ENCODE results near the gene PLA2G2A. TPM values are rescaled to one million over a fixed set of nuclear protein-coding genes. Genes with fewer than 3 reads are reported as not detected.

PLA2G2A gene
- total RNA-seq (not detected), polyA plus RNA-seq (not detected), total RNA-seq (not detected)

DNA sequence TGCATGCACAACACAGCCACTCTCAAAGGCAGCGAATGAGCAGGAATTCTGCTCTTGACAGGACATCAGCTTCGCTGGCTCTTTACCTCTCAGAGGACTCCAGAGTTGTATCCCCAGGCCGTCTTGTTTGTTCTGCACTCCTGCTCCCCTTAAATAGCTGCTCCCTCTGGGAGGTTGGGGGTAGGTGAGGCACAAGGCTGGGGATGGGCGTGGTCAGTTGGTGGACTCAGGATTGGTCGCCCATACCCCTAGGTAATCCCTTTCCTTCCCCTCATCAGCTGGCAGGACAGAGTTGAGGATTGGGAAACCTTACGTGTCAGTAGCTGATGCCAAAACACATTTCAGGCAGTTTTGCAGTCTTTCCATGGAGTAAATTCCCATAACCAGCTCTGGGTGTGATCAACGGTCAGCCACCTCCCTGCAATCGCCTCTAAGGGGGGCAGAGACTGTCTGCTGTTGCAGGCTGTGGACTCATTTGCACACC lies at the start of gene PLA2G2A:
Gene PLA2G2A (minus strand): TSS at position 125 of the 484 bp plus-strand sequence. CDS start 845 bp downstream, outside the sequence.
- Mint-ChIP-seq H3K27me3 (peaks cover 14 to 32% (median 21%) of the 10 kb centered on the region in 5 donors), H3K27ac (no peak within 1 kb of the TSS), H3K9me3 (peaks cover 0 to 2% (median 0%) of the 10 kb centered on the region in 11 donors), H3K36me3 (no peaks in the 10 kb centered on the region), H3K4me3 (no peak within 1 kb of the TSS), H3K4me1 (peaks cover 0 to 4% (median 0%) of the 10 kb centered on the region in 7 donors)
- ATAC-seq (no peak), DNase-seq (no peak)
- POLR2A ChIA-PET: no interaction called here
- Histone ChIP-seq H3K36me3 (ENCODE audit: control insufficient read depth in 2 of 3, insufficient read depth in 3 of 3, low read length in 3 of 3) (no peaks in the 10 kb centered on the region), H3K9me3 (ENCODE audit: control insufficient read depth in 2 of 3, low read length in 3 of 3) (no peaks in the 10 kb centered on the region), H3K4me1 (ENCODE audit: control insufficient read depth in 2 of 2, insufficient read depth in 2 of 2, low read length in 2 of 2) (no peaks in the 10 kb centered on the region), H3K27ac (ENCODE audit: low read depth, low read length) (no peak within 1 kb of the TSS), H3K4me3 (ENCODE audit: low read length) (no peak within 1 kb of the TSS), H3K27me3 (ENCODE audit: control insufficient read depth in 2 of 2, insufficient read depth in 2 of 2, low read length in 2 of 2) (no peaks in the 10 kb centered on the region)
- intact Hi-C loops (cut with micrococcal nuclease): no loop called here
- CTCF ChIA-PET: no interaction called here

- H3K27me3 ChIP-seq (ENCODE audit: control insufficient read depth in 2 of 2, insufficient read depth in 2 of 2, low read length in 2 of 2): peaks cover 0 to 3% of the 10 kb centered on the region in 2 donors
- ATAC-seq (no peak), DNase-seq (no peak)
- CTCF ChIA-PET: interaction anchor here (0.6 kb wide), 1 partner anchor 110 kb away, joined by 3 read pairs; no protein-coding TSS in a partner anchor
- H3K27ac ChIP-seq (ENCODE audit: low read depth, low read length): no peak overlapping the region
- Mint-ChIP-seq H3K27ac (no peak overlapping the region), H3K27me3 (peaks cover 30 to 68% (median 52%) of the 10 kb centered on the region in 5 donors), H3K36me3 (peaks cover 0 to 5% (median 0%) of the 10 kb centered on the region in 5 donors), H3K4me1 (peaks cover 0 to 2% (median 0%) of the 10 kb centered on the region in 7 donors), H3K9me3 (peaks cover under 1 to 21% (median 9%) of the 10 kb centered on the region in 11 donors), H3K4me3 (no peak overlapping the region)
- no peaks in the 10 kb centered on the region for H3K9me3 ChIP-seq (ENCODE audit: control insufficient read depth in 2 of 3, low read length in 3 of 3)
- H3K36me3 ChIP-seq (ENCODE audit: control insufficient read depth in 2 of 3, insufficient read depth in 3 of 3, low read length in 3 of 3): no peaks in the 10 kb centered on the region
- H3K4me3 ChIP-seq (ENCODE audit: low read length): no peak overlapping the region
- intact Hi-C loops (cut with micrococcal nuclease): no loop called here
- POLR2A ChIA-PET: no interaction called here
- no peaks in the 10 kb centered on the region for H3K4me1 ChIP-seq (ENCODE audit: control insufficient read depth in 2 of 2, insufficient read depth in 2 of 2, low read length in 2 of 2)
Observed at GRCh38 chr1:20028726-20029125, 49.3 kb upstream of the PLA2G2A start.

DNA sequence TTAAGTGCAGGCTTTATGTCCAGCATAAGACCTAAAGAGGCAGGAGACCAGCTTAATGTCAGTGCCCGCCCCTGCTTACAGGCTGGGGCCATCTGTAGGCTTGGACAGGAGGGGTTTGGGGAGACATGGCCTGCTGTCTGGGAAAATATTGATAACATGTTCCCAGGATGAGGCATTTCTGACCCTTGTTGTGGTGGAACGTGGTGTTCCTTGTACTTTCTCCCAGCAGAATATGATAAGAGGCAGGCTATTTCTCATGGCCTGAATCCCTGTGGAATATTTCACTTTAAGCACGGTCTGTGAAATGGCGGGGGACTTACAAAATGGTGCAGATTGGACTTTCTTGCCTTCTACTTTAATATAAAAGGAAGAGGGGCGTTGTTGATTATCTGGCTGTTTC lies 48.7 kb upstream of the PLA2G2A start:
- no peaks in the 10 kb centered on the region for H3K9me3 ChIP-seq (ENCODE audit: control insufficient read depth in 2 of 3, low read length in 3 of 3)
- no peaks in the 10 kb centered on the region for H3K36me3 ChIP-seq (ENCODE audit: control insufficient read depth in 2 of 3, insufficient read depth in 3 of 3, low read length in 3 of 3)
- ChIA-PET CTCF (no interaction called here), POLR2A (no interaction called here)
- Mint-ChIP-seq H3K4me3 (no peak overlapping the region), H3K27ac (no peak overlapping the region), H3K27me3 (peaks cover 33 to 67% (median 51%) of the 10 kb centered on the region in 5 donors), H3K9me3 (peaks cover 0 to 19% (median 9%) of the 10 kb centered on the region in 11 donors), H3K4me1 (no peaks in the 10 kb centered on the region), H3K36me3 (peaks cover 0 to 1% (median 0%) of the 10 kb centered on the region in 5 donors)
- peaks cover 0 to 3% of the 10 kb centered on the region in 2 donors for H3K27me3 ChIP-seq (ENCODE audit: control insufficient read depth in 2 of 2, insufficient read depth in 2 of 2, low read length in 2 of 2)
- ATAC-seq (no peak), DNase-seq (no peak)
- intact Hi-C loops (cut with micrococcal nuclease): no loop called here
- no peak overlapping the region for H3K4me3 ChIP-seq (ENCODE audit: low read length)
- H3K27ac ChIP-seq (ENCODE audit: low read depth, low read length): no peak overlapping the region
- H3K4me1 ChIP-seq (ENCODE audit: control insufficient read depth in 2 of 2, insufficient read depth in 2 of 2, low read length in 2 of 2): no peaks in the 10 kb centered on the region

- no peak for ATAC-seq
- H3K4me3 Mint-ChIP-seq: no peak overlapping the region
- POLR2A ChIA-PET: no interaction called here
Observed at GRCh38 chr1:20017741-20018140, 38.3 kb upstream of the PLA2G2A start.

DNA sequence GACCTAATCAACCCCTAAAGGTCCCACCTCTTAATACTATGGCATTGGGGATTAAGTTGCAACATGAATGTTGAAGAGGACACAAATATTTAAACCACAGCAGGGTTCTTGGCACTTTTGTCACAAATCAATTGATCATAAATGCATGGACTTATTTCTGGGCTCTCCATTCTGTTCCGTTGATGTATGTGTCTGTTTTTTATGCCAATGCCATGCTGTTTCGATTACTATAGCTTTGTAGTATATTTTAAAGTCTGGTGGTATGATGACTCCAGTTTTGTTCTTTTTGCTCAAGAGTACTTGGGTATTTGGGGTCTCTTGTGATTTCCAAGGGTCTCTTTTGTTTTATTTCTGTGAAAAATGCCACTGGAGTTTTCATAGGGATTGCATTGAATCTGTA lies 34.7 kb upstream of the PLA2G2A start:
- Histone ChIP-seq H3K27me3 (ENCODE audit: control insufficient read depth in 2 of 2, insufficient read depth in 2 of 2, low read length in 2 of 2) (no peaks in the 10 kb centered on the region), H3K36me3 (ENCODE audit: control insufficient read depth in 2 of 3, insufficient read depth in 3 of 3, low read length in 3 of 3) (no peaks in the 10 kb centered on the region), H3K9me3 (ENCODE audit: control insufficient read depth in 2 of 3, low read length in 3 of 3) (peaks cover 0 to 7% (median 0%) of the 10 kb centered on the region in 3 experiments), H3K4me1 (ENCODE audit: control insufficient read depth in 2 of 2, insufficient read depth in 2 of 2, low read length in 2 of 2) (no peaks in the 10 kb centered on the region), H3K4me3 (ENCODE audit: low read length) (no peak overlapping the region), H3K27ac (ENCODE audit: low read depth, low read length) (no peak overlapping the region)
- no peak for DNase-seq
- ChIA-PET CTCF (no interaction called here), POLR2A (no interaction called here)
- H3K36me3 Mint-ChIP-seq: peaks cover 0 to 10% (median 0%) of the 10 kb centered on the region in 5 donors
- no peak overlapping the region for H3K4me3 Mint-ChIP-seq
- H3K27me3 Mint-ChIP-seq: peaks cover 3 to 61% (median 22%) of the 10 kb centered on the region in 5 donors
- H3K27ac Mint-ChIP-seq: no peak overlapping the region
- H3K4me1 Mint-ChIP-seq: no peaks in the 10 kb centered on the region
- no peak for ATAC-seq
- intact Hi-C loops (cut with micrococcal nuclease): no loop called here
- peaks cover 5 to 47% (median 29%) of the 10 kb centered on the region in 11 donors for H3K9me3 Mint-ChIP-seq

More at GRCh38 chr1:20017741-20018140, 38.3 kb upstream of the PLA2G2A start:
- Histone ChIP-seq H3K9me3 (ENCODE audit: control insufficient read depth in 2 of 3, low read length in 3 of 3) (peaks cover 0 to 12% (median 0%) of the 10 kb centered on the region in 3 experiments), H3K27me3 (ENCODE audit: control insufficient read depth in 2 of 2, insufficient read depth in 2 of 2, low read length in 2 of 2) (no peaks in the 10 kb centered on the region), H3K4me3 (ENCODE audit: low read length) (no peak overlapping the region), H3K36me3 (ENCODE audit: control insufficient read depth in 2 of 3, insufficient read depth in 3 of 3, low read length in 3 of 3) (no peaks in the 10 kb centered on the region), H3K4me1 (ENCODE audit: control insufficient read depth in 2 of 2, insufficient read depth in 2 of 2, low read length in 2 of 2) (no peaks in the 10 kb centered on the region), H3K27ac (ENCODE audit: low read depth, low read length) (no peak overlapping the region)
- CTCF ChIA-PET: no interaction called here
- intact Hi-C loops (cut with micrococcal nuclease): no loop called here
- H3K9me3 Mint-ChIP-seq: peaks cover 0 to 60% (median 33%) of the 10 kb centered on the region in 11 donors
- H3K4me1 Mint-ChIP-seq: no peaks in the 10 kb centered on the region
- peaks cover 0 to 10% (median 0%) of the 10 kb centered on the region in 5 donors for H3K36me3 Mint-ChIP-seq
- H3K27ac Mint-ChIP-seq: no peak overlapping the region
- H3K27me3 Mint-ChIP-seq: peaks cover 10 to 51% (median 21%) of the 10 kb centered on the region in 5 donors
- DNase-seq: no peak

DNA sequence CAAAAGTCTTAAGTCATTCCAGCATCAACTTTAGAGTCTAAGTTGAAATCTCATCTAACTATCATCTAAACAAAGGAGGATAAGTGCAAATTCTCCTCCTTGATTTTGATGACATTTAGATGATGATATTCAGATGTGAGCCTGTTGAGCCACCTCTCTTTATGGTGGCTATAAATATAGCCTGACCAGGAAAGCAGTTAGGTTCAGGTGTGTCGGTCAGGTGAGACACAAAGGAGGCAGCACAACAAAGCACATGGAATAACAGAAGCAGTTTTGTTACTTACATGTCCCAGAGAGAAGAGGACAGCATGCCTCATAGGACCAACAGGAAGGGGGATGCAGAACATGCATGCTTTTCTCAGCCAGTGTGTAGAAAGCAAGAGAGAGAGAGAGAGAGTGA lies 30.6 kb upstream of the PLA2G2A start:
- DNase-seq: no peak
- H3K4me1 ChIP-seq (ENCODE audit: control insufficient read depth in 2 of 2, insufficient read depth in 2 of 2, low read length in 2 of 2): no peaks in the 10 kb centered on the region
- H3K27me3 ChIP-seq (ENCODE audit: control insufficient read depth in 2 of 2, insufficient read depth in 2 of 2, low read length in 2 of 2): no peaks in the 10 kb centered on the region
- H3K4me1 Mint-ChIP-seq: no peaks in the 10 kb centered on the region
- ATAC-seq: no peak
- ChIA-PET CTCF (no interaction called here), POLR2A (no interaction called here)
- no peak overlapping the region for H3K4me3 Mint-ChIP-seq
- H3K36me3 ChIP-seq (ENCODE audit: control insufficient read depth in 2 of 3, insufficient read depth in 3 of 3, low read length in 3 of 3): no peaks in the 10 kb centered on the region
- no peak overlapping the region for H3K27ac Mint-ChIP-seq
- no peak overlapping the region for H3K27ac ChIP-seq (ENCODE audit: low read depth, low read length)
- no peak overlapping the region for H3K4me3 ChIP-seq (ENCODE audit: low read length)
- peaks cover 2 to 30% (median 12%) of the 10 kb centered on the region in 11 donors for H3K9me3 Mint-ChIP-seq
- intact Hi-C loops (cut with micrococcal nuclease): no loop called here
- peaks cover 0 to 5% (median 4%) of the 10 kb centered on the region in 5 donors for H3K36me3 Mint-ChIP-seq
- H3K9me3 ChIP-seq (ENCODE audit: control insufficient read depth in 2 of 3, low read length in 3 of 3): no peaks in the 10 kb centered on the region
- H3K27me3 Mint-ChIP-seq: peaks cover 12 to 44% (median 14%) of the 10 kb centered on the region in 5 donors

GRCh38 chr1:20009212-20009611 lies 29.8 kb upstream of the PLA2G2A start:
- peaks cover 0 to 5% (median 4%) of the 10 kb centered on the region in 5 donors for H3K36me3 Mint-ChIP-seq
- Histone ChIP-seq H3K36me3 (ENCODE audit: control insufficient read depth in 2 of 3, insufficient read depth in 3 of 3, low read length in 3 of 3) (no peaks in the 10 kb centered on the region), H3K27me3 (ENCODE audit: control insufficient read depth in 2 of 2, insufficient read depth in 2 of 2, low read length in 2 of 2) (no peaks in the 10 kb centered on the region), H3K27ac (ENCODE audit: low read depth, low read length) (no peak overlapping the region), H3K4me3 (ENCODE audit: low read length) (no peak overlapping the region), H3K9me3 (ENCODE audit: control insufficient read depth in 2 of 3, low read length in 3 of 3) (no peaks in the 10 kb centered on the region), H3K4me1 (ENCODE audit: control insufficient read depth in 2 of 2, insufficient read depth in 2 of 2, low read length in 2 of 2) (no peaks in the 10 kb centered on the region)
- DNase-seq: no peak
- POLR2A ChIA-PET: no interaction called here
- CTCF ChIA-PET: no interaction called here
- H3K27me3 Mint-ChIP-seq: peaks cover 9 to 47% (median 19%) of the 10 kb centered on the region in 5 donors
- intact Hi-C loops (cut with micrococcal nuclease): no loop called here
- no peak overlapping the region for H3K27ac Mint-ChIP-seq
- H3K4me1 Mint-ChIP-seq: no peaks in the 10 kb centered on the region
- peaks cover 0 to 26% (median 9%) of the 10 kb centered on the region in 11 donors for H3K9me3 Mint-ChIP-seq
- no peak for ATAC-seq
- no peak overlapping the region for H3K4me3 Mint-ChIP-seq
